HEK293T (cell line): Measurements from ENCODE around the gene PARVA.

ENCODE experiments used
- ARNT ChIP-seq: fragments of 450-650 bp; IDR thresholded peaks from 2 replicates; pipeline ENCODE4 v1.6.1; 2017; ENCODE audit warnings: mild to moderate bottlenecking
- BHLHE40 ChIP-seq: fragments of 450-650 bp; IDR thresholded peaks from 2 replicates; pipeline ENCODE4 v1.6.1; 2016; ENCODE audit warnings: mild to moderate bottlenecking, moderate library complexity, borderline replicate concordance
- CTBP1 ChIP-seq: fragments of 450-650 bp; IDR thresholded peaks from 2 replicates; pipeline ENCODE4 v1.6.1; 2016; ENCODE audit warnings: borderline replicate concordance
- ELF4 ChIP-seq: fragments of 450-650 bp; IDR thresholded peaks from 2 replicates; pipeline ENCODE4 v1.6.1; 2017; ENCODE audit warnings: antibody characterized with exemption
- FOXA1 ChIP-seq: fragments of 450-650 bp; IDR thresholded peaks from 2 replicates; pipeline ENCODE4 v1.6.1; 2016; ENCODE audit warnings: mild to moderate bottlenecking
- FOXM1 ChIP-seq: fragments of 450-650 bp; IDR thresholded peaks from 2 replicates; pipeline ENCODE4 v1.6.1; 2017; ENCODE audit warnings: mild to moderate bottlenecking, borderline replicate concordance
- HDGF ChIP-seq: fragments of 450-650 bp; IDR thresholded peaks from 2 replicates; pipeline ENCODE4 v1.6.1; 2017; ENCODE audit warnings: antibody characterized with exemption, borderline replicate concordance
- L3MBTL2 ChIP-seq: fragments of 450-650 bp; conservative IDR thresholded peaks from 2 replicates; pipeline ENCODE4 v1.6.1; 2016; ENCODE audit warnings: mild to moderate bottlenecking
- LEF1 ChIP-seq: fragments of 450-650 bp; IDR thresholded peaks from 2 replicates; pipeline ENCODE4 v1.6.1; 2017; ENCODE audit warnings: mild to moderate bottlenecking, borderline replicate concordance
- NFRKB ChIP-seq: fragments of 450-650 bp; IDR thresholded peaks from 2 replicates; pipeline ENCODE4 v1.6.1; 2016; ENCODE audit warnings: mild to moderate bottlenecking, moderate library complexity
- SP1 ChIP-seq: fragments of 450-650 bp; IDR thresholded peaks from 2 replicates; pipeline ENCODE4 v1.6.1; 2017
- SUZ12 ChIP-seq: fragments of 450-650 bp; IDR thresholded peaks from 2 replicates; pipeline ENCODE4 v1.6.1; 2016; ENCODE audit warnings: mild to moderate bottlenecking
- TARDBP ChIP-seq: fragments of 450-650 bp; IDR thresholded peaks from 2 replicates; pipeline ENCODE4 v1.6.1; 2016
- ZNF384 ChIP-seq: fragments of 450-650 bp; IDR thresholded peaks from 2 replicates; pipeline ENCODE4 v1.6.1; 2016

GRCh38 chr11:12540075-12540680 lies 162.8 kb downstream of the PARVA start:
- TF ChIP-seq ELF4 (no peak), NFRKB (no peak), LEF1 (no peak), CTBP1 (no peak), ZNF384 (no peak), TARDBP (no peak), L3MBTL2 (no peak), SP1 (no peak), ARNT (no peak), FOXM1 (no peak), SUZ12 (no peak), FOXA1 (no peak), HDGF (no peak), BHLHE40 (no peak)
